HUES48 (cell line): Measurements from ENCODE around the gene HK1.

Experiments used
- H3K27ac ChIP-seq: one replicate; pipeline ENCODE4 v1.7.0; 2013; ENCODE audit warnings: low read depth, low read length, inconsistent platforms
- H3K27me3 ChIP-seq: 2 replicates; pipeline ENCODE4 v1.6.1; 2013; ENCODE audit warnings: mild to moderate bottlenecking, low read length; ENCODE audit not compliant: control insufficient read depth, insufficient read depth
- H3K36me3 ChIP-seq: 2 replicates; pipeline ENCODE4 v1.6.1; 2013; ENCODE audit warnings: low read length; ENCODE audit not compliant: control insufficient read depth, insufficient read depth
- H3K4me1 ChIP-seq: 2 replicates; pipeline ENCODE4 v1.6.1; 2013; ENCODE audit warnings: mild to moderate bottlenecking, low read length; ENCODE audit not compliant: control insufficient read depth, insufficient read depth
- H3K4me3 ChIP-seq: 2 replicates; pipeline ENCODE4 v1.5.1; 2013; ENCODE audit warnings: mild to moderate bottlenecking, low read depth, low read length
- H3K9ac ChIP-seq: 2 replicates; pipeline ENCODE4 v1.6.1; 2013; ENCODE audit warnings: mild to moderate bottlenecking, low read depth, low read length, moderate library complexity
- H3K9me3 ChIP-seq: 2 replicates; pipeline ENCODE4 v1.6.1; 2013; ENCODE audit warnings: low read length; ENCODE audit not compliant: control insufficient read depth, insufficient read depth

HK1 gene

GRCh38 chr10:69413221-69413865, 135.0 kb downstream of the HK1 start:
- Histone ChIP-seq H3K27ac (no peak overlapping the region), H3K9ac (no peak overlapping the region), H3K4me3 (no peak overlapping the region), H3K36me3 (no peaks in the 10 kb centered on the region), H3K9me3 (no peaks in the 10 kb centered on the region), H3K27me3 (no peaks in the 10 kb centered on the region), H3K4me1 (no peaks in the 10 kb centered on the region)

- Histone ChIP-seq H3K27me3 (no peaks in the 10 kb centered on the region), H3K4me1 (no peaks in the 10 kb centered on the region), H3K9ac (no peak overlapping the region), H3K9me3 (no peaks in the 10 kb centered on the region), H3K4me3 (no peak overlapping the region), H3K27ac (no peak overlapping the region), H3K36me3 (no peaks in the 10 kb centered on the region)
These were observed 136.0 kb downstream of the HK1 start for GRCh38 chr10:69414036-69415018.

- H3K9me3 ChIP-seq = no peaks in the 10 kb centered on the region
- H3K4me3 ChIP-seq = no peak overlapping the region
- H3K36me3 ChIP-seq = no peaks in the 10 kb centered on the region
- H3K9ac ChIP-seq = no peak overlapping the region
- H3K27me3 ChIP-seq = no peaks in the 10 kb centered on the region
- no peak overlapping the region for H3K27ac ChIP-seq
- H3K4me1 ChIP-seq = no peaks in the 10 kb centered on the region
These were observed 136.8 kb downstream of the HK1 start for GRCh38 chr10:69415049-69415448.

DNA sequence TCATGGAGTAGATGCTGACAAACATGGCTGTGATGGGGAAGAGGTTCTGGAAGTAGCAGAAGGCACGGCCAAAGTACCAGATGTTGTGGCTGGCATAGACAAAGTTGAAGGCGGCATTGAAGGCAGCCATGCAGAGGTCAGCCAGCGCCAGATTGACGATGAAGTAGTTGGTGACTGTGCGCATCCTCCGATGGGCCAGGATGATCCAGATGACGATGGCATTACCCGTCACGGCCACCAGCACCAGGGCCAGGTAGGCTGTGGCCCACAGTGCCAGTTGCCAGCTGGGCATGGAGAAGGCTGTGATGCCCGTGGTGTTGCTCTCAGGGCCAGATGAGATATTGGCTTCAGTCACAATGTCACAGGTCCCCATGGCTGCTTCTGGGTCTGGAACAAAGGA, 137.7 kb downstream of the HK1 start:
- H3K9me3 ChIP-seq = no peaks in the 10 kb centered on the region
- no peak overlapping the region for H3K27ac ChIP-seq
- H3K36me3 ChIP-seq = no peaks in the 10 kb centered on the region
- H3K9ac ChIP-seq = no peak overlapping the region
- H3K27me3 ChIP-seq = no peaks in the 10 kb centered on the region
- no peak overlapping the region for H3K4me3 ChIP-seq
- H3K4me1 ChIP-seq = no peaks in the 10 kb centered on the region

GRCh38 chr10:69416695-69417094, 138.4 kb downstream of the HK1 start, which contains the start of gene TACR2:
TSS of gene TACR2 (minus strand) at chr10:69416918. CDS start at chr10:69416323, 595 bp downstream.
- no peaks in the 10 kb centered on the region for H3K9me3 ChIP-seq
- no peak within 1 kb of the TSS for H3K27ac ChIP-seq
- H3K4me3 ChIP-seq = no peak within 1 kb of the TSS
- no peaks in the 10 kb centered on the region for H3K4me1 ChIP-seq
- H3K9ac ChIP-seq = no peak within 1 kb of the TSS
- H3K27me3 ChIP-seq = no peaks in the 10 kb centered on the region
- no peaks in the 10 kb centered on the region for H3K36me3 ChIP-seq

- no peaks in the 10 kb centered on the region for H3K36me3 ChIP-seq
- no peaks in the 10 kb centered on the region for H3K9me3 ChIP-seq
- no peak overlapping the region for H3K9ac ChIP-seq
- no peaks in the 10 kb centered on the region for H3K4me1 ChIP-seq
- H3K4me3 ChIP-seq = no peak overlapping the region
- H3K27ac ChIP-seq = no peak overlapping the region
- H3K27me3 ChIP-seq = no peaks in the 10 kb centered on the region
These were observed 139.2 kb downstream of the HK1 start for GRCh38 chr10:69417542-69417941.

DNA sequence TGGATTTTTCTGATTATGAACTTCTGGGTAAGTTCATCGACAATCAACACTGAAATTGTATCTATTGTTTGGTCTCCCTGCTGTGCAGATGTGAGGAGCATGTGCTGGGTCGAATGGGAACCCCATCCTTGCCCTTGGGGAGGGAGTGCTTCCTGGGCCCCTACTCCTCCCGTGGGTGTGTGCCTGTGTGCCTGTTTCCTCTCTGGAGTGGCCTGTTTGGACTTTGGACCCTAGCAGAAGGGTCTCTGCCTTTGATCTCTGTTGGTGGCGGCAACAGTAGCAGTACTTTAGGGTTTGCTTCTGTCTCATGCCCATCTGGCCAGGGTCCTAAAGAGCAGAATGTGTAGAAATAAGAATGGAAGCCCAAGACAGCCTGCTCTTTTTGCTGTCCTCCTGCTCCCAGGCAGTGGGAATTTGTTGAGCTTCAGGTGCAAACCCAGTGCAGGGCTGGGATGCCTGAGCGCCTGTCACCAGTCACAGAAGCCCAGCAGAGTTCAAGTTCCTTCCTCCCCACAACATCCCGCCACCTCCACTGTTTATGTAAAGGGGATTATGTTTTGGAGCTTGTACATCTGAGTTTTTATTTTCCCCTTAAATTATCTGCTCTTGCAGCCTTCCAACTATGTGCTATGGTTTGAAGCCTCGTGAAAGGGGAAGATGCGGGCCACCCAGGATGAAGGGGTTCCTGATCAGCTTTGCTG, 139.9 kb downstream of the HK1 start:
- Histone ChIP-seq H3K9me3 (no peaks in the 10 kb centered on the region), H3K27ac (no peak overlapping the region), H3K36me3 (no peaks in the 10 kb centered on the region), H3K9ac (no peak overlapping the region), H3K4me1 (no peaks in the 10 kb centered on the region), H3K4me3 (no peak overlapping the region), H3K27me3 (no peaks in the 10 kb centered on the region)

DNA sequence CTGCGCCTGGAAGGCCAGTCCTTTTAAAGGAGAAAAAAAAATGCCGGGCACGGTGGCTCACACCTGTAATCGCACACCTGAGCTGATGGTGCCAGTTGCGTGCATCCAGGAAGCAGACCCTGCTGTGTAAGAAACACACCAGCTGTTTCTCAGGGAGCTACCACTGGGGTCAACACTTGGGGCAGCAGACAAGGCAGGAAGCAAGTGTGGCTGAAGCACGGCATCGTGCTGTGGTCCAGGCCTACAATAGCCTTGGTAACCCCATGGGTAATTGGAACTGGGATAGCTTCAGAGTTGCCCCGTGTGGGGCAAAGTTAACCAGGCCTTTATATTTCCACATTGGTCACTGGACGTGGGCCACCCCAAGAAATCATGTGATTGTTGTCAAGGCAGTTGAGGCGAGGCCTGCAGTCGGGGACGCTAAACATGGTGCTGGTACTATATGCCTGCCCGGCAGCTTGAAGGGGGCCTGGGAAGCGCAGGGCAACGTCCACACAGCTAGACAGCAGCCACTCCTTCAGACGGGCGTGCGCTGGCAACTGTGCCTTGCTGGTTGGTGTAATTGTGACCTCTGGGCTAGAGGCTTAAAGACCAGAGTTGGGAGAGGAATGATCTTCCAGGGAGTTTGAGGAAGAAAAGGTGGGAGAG, 140.9 kb downstream of the HK1 start:
- H3K4me3 ChIP-seq = no peak overlapping the region
- H3K4me1 ChIP-seq = no peaks in the 10 kb centered on the region
- no peaks in the 10 kb centered on the region for H3K36me3 ChIP-seq
- H3K27me3 ChIP-seq = no peaks in the 10 kb centered on the region
- H3K27ac ChIP-seq = no peak overlapping the region
- no peaks in the 10 kb centered on the region for H3K9me3 ChIP-seq
- no peak overlapping the region for H3K9ac ChIP-seq

DNA sequence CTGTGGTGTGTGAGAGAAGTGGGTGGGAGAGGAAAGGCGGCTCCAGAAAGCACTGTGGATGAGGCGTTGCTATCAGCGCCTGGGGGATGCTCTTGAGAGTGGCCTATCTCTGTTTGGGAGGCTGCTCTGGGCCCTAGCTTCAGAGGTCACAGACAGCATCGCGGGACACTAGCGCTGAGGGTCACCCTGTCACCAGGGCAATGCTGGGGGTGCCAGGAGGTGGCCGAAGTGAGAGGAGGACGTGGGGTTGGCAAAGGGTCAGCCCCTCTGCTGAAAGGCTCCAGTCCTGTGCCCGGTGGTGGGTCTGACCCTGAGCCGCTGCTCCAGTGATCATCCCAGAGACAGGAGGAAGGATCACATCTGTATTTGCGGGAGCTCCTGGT, 141.4 kb downstream of the HK1 start:
- Histone ChIP-seq H3K4me1 (no peaks in the 10 kb centered on the region), H3K4me3 (no peak overlapping the region), H3K27me3 (no peaks in the 10 kb centered on the region)

DNA sequence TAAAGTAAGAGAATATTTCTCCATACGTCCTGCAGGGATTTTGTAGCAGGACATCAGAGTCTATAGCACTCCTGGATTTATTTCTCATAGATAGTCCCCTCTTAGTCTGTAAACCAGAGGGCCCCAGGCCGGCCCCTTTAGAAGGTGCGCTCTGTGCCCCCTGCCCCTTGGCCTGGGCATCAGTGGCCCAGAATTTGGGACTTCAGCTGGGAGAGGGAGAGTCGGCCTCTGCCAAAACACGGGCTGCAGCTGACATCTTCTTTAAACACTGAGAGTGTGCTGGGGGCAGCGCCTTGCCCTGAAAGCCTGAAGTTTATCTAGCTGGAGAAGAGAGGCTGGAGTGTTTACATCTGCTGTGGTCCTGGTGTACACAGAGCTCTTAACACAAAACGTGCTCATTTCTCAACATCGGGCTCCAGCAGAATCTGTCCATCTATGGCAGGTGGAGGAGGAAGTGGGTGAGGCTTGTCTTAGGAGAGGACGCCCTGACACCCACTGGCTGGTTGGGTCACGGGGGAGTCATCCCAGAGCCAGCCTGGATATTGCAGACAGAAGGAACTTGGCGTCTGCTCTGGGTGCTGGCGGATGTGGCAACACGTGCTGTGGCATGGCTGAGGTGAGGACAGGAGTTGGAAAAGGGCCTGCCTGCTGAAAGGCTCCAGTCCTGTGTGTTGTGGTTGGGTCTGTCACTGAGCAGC, 143.5 kb downstream of the HK1 start:
- H3K27ac ChIP-seq = no peak overlapping the region
- H3K27me3 ChIP-seq = no peaks in the 10 kb centered on the region
- H3K9me3 ChIP-seq = no peaks in the 10 kb centered on the region
- no peaks in the 10 kb centered on the region for H3K36me3 ChIP-seq
- H3K9ac ChIP-seq = no peak overlapping the region
- no peak overlapping the region for H3K4me3 ChIP-seq
- no peaks in the 10 kb centered on the region for H3K4me1 ChIP-seq

More for the DNA sequence above, 141.4 kb downstream of the HK1 start:
- H3K27ac ChIP-seq = no peak overlapping the region
- no peaks in the 10 kb centered on the region for H3K36me3 ChIP-seq
- H3K9ac ChIP-seq = no peak overlapping the region
- no peaks in the 10 kb centered on the region for H3K9me3 ChIP-seq
